GM12864 (cell line): Measurements from ENCODE around the gene AGFG2.
"Not testable (repeated sequence)": the region's sequence is repeated elsewhere in the genome, so short reads cannot be mapped to it uniquely, and the experiment has no call there.

Experiments
- DNase-seq: peaks from one replicate; pipeline ENCODE4 v3.0.0-alpha.2; 2011; ENCODE audit warnings: low read depth
- H3K4me3 ChIP-seq: 2 replicates; pipeline ENCODE4 v1.5.1; 2011; ENCODE audit warnings: mild to moderate bottlenecking, low read depth, low read length, control low read depth
- TF ChIP-seq, protein P1 (sequence below): IDR thresholded peaks from 2 replicates; pipeline ENCODE4 v1.5.1; 2011; ENCODE audit warnings: low read depth, mild to moderate bottlenecking, moderate library complexity, low read length, control low read depth, inconsistent platforms; ENCODE audit errors: missing control alignments

Gene AGFG2

DNA sequence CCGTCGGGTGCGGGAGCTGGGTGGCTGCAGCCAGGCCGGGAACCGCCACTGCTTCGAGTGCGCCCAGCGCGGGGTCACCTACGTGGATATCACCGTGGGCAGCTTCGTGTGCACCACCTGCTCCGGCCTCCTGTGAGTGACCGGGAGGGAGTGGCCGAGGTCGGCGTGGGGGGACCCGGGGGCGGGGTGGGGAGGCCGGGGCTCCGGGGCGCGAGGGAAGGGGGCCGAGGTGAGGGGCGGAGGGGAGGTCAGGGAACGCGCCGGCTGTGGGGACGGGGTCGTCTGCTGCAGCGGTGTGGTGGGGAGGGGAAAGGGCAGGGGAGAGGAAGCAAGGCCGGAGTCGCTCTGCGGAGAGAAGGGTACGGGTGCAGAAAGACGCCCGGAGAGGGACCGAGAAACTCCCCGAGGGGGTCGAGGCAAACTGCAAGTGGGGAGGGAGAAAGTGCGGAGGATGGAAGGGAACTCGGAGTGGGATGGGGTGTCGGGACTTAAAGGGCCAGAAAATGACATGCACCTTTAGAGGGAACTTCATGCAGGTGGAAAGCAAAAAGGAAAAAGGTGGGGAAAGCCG is 518 bp downstream of the AGFG2 start:
- peak overlapping the region; percentile 81 for H3K4me3 ChIP-seq
- DNase-seq: no peak
- TF ChIP-seq, protein P1, sequence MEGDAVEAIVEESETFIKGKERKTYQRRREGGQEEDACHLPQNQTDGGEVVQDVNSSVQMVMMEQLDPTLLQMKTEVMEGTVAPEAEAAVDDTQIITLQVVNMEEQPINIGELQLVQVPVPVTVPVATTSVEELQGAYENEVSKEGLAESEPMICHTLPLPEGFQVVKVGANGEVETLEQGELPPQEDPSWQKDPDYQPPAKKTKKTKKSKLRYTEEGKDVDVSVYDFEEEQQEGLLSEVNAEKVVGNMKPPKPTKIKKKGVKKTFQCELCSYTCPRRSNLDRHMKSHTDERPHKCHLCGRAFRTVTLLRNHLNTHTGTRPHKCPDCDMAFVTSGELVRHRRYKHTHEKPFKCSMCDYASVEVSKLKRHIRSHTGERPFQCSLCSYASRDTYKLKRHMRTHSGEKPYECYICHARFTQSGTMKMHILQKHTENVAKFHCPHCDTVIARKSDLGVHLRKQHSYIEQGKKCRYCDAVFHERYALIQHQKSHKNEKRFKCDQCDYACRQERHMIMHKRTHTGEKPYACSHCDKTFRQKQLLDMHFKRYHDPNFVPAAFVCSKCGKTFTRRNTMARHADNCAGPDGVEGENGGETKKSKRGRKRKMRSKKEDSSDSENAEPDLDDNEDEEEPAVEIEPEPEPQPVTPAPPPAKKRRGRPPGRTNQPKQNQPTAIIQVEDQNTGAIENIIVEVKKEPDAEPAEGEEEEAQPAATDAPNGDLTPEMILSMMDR: no peak

DNA sequence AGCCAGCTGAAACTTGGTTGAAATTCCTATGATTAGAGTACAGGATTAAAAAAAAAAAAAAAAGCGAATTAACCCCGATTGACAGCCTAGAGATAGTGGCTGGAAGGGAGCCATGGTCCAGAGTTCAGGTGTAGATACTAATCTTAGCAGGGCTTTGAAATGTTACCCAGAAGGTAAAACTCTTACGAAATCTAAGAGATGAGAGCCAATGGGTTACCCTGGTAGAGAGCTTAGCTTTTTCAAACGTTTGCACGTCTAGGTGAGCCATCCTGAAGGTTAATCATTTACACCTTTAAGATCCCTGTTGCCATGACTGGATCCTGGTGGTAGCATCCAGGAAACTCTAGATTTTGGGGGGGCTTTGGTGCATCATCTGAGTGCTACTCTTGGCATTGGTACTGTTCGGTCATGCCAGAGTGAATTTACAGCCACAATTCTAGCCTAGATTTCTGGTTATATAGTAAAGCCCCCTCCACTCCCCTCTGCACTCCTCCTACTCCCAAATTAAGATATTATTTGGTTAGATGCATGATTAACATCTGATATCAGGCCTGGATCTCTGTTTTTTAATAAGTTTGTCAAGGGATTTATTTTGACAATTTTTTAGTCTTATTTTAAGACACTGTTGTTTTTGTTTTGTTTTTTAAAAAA is 1.2 kb downstream of the AGFG2 start:
- peak overlapping the region; percentile 81 for H3K4me3 ChIP-seq
- no peak for DNase-seq
- TF ChIP-seq, protein P1: no peak

DNA sequence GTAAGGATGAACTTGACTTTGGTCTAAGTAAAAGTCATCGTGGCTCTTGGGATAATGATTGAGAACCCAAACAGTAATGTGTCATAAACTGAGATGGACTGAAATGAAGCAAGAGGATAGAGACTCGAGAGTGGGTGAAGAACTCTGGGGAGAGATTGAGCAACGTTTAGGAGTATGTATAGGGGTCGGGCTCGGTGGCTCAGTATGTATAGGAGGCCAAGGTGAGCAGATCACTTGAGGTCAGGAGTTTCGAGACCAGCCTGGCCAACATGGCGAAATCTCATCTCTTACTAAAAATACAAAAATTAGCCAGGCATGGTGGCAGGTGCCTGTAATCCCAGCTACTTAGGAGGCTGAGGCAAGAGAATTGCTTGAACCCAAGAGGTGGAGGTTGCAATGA is 2.3 kb downstream of the AGFG2 start:
- not testable (repeated sequence) for DNase-seq
- H3K4me3 ChIP-seq: peak overlapping the region; percentile 17; the same call in 1 of the 2 replicates

DNA sequence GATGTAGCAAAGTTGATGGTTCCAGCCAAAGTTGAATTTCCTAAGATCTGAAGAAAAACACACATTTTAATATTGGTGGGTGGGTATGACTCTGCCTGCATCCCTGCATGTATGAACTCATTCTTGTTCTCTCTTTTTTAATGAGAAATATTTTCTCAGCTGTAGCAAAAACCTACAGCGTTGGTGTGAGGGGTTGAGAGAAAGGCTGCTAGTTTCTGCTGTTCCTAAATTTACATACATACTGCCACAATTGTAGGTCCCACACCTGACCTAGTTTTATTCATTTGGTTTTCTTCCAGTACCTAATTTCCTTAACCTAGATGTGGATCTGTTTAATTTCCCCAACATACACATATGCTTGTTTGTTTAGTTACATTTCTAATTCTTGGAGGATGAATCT is 4.6 kb downstream of the AGFG2 start:
- no peak for DNase-seq
- H3K4me3 ChIP-seq: peak overlapping the region; percentile 27; the same call in 1 of the 2 replicates
- TF ChIP-seq, protein P1: no peak

DNA sequence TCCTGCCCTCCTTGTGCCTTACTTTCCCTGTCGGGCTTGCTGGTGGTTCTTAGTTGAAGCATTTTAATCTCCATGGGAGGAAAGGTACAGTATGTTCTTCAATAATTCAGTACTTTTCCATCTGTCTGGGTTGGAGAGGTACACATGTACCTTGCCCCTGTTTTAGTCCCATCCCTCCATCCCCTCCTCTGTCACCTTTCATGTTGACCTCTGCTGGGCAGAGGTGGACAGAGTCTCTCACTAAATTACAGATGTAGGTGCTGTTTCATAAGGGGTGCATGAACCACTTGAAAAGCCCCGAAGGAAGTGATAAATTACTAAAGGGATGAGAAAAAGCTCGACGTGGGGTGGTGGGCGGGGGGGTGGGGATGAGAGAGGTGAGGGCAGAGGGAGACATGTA is 5.4 kb downstream of the AGFG2 start:
- peak overlapping the region; percentile 27; the same call in 1 of the 2 replicates for H3K4me3 ChIP-seq
- DNase-seq: no peak
- TF ChIP-seq, protein P1: no peak

DNA sequence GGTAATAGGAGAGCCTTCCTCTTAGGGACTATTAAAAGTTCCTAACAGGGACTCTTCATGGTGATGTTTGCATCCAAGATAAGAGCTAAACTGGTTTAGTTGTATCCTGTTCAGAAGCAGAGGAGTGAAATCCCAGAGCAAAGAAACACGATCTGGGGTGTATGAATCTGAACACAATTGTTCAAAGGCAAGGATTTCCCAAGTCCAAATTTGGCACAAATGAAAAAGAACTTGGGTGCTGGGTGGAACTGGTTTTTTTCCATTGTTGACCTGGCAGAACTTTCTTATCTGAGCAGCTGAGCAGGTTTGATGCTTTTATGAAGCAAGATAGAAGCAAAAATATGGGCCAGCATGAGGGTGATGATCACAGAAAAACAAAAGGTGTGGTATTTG is 6.0 kb downstream of the AGFG2 start:
- peak overlapping the region; percentile 32; the same call in 1 of the 2 replicates for H3K4me3 ChIP-seq
- TF ChIP-seq, protein P1: no peak
- no peak for DNase-seq

DNA sequence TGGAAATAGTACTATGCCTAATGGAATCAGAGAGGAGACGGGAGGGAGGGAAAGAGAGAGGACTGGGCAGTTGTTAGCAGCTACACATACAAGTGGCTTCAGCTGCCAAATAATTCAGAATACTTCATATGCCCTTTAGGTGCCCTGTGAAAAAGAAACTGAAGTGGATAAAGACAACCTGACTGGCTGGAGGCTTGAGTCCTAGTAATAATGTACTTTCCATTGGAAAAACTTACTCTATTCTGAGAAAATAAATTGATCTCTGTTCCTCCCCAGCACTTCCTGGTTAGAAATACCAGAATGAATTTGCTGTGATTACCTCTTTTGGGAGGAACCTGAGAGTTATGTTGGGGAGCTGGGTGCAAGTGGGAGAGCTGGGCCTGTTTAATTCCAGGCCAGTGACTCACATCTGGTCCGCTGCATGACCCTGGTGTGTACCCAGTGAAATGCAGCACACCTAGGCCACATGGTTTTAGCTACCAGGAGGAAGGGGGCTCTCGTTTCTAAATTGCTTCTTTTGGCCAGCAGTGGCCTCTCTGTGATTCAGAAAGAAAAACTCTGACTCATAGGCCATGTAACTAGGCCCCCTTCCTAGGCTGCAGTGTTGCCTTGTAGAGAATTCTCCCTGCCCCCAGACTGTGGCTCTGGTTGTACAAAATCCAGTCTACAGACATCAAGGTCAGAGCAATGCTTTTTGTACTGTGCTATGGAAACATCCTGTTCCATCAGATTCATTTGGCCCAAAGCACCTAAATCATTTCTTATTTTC is 6.5 kb downstream of the AGFG2 start:
- TF ChIP-seq, protein P1: peak; percentile 23
- peak overlapping the region; percentile 46; the same call in 1 of the 2 replicates for H3K4me3 ChIP-seq
- DNase-seq: peak; percentile 77
